Left forelimb (tissue), 1 donor: ENCODE results near the gene WHAMM.
"Not testable (repeated sequence)": the region's sequence is repeated elsewhere in the genome, so short reads cannot be mapped to it uniquely, and the experiment has no call there.

Source experiments
- DNase-seq: peaks from one replicate; pipeline ENCODE4 v3.0.0-alpha.2; 2018; ENCODE audit warnings: low spot score

Gene WHAMM

GRCh38 chr15:82839136-82839535, 29.7 kb downstream of the WHAMM start:
- no peak for DNase-seq

- no peak for DNase-seq
Measured at GRCh38 chr15:82840166-82840565, 30.7 kb downstream of the WHAMM start.

GRCh38 chr15:82843566-82843965, 34.1 kb downstream of the WHAMM start:
- DNase-seq = no peak

- DNase-seq = no peak
Measured at GRCh38 chr15:82845686-82846085, 36.3 kb downstream of the WHAMM start.

- no peak for DNase-seq
Measured at GRCh38 chr15:82846621-82847020, 37.2 kb downstream of the WHAMM start.

- no peak for DNase-seq
Measured at GRCh38 chr15:82847703-82848102, 38.3 kb downstream of the WHAMM start.

- no peak for DNase-seq
Measured at GRCh38 chr15:82848241-82848993, 39.0 kb downstream of the WHAMM start.

- no peak for DNase-seq
Measured at GRCh38 chr15:82849556-82850512, 40.4 kb downstream of the WHAMM start.

- DNase-seq = no peak
Measured at GRCh38 chr15:82850731-82851130, 41.3 kb downstream of the WHAMM start.

GRCh38 chr15:82851306-82851850, 42.0 kb downstream of the WHAMM start:
- DNase-seq = no peak

GRCh38 chr15:82851981-82852511, 42.6 kb downstream of the WHAMM start:
- DNase-seq = no peak

- DNase-seq = no peak
Measured at GRCh38 chr15:82852941-82853561, 43.6 kb downstream of the WHAMM start.

GRCh38 chr15:82854554-82854953, 45.1 kb downstream of the WHAMM start:
- DNase-seq = no peak

- DNase-seq = no peak
Measured at GRCh38 chr15:82855286-82856100, 46.1 kb downstream of the WHAMM start.

- no peak for DNase-seq
Measured at GRCh38 chr15:82856397-82857170, 47.2 kb downstream of the WHAMM start.

- DNase-seq = no peak
Measured at GRCh38 chr15:82858932-82859331, 49.5 kb downstream of the WHAMM start.

GRCh38 chr15:82862886-82863285, 53.5 kb downstream of the WHAMM start:
- DNase-seq = no peak

GRCh38 chr15:82864967-82865366, 55.5 kb downstream of the WHAMM start:
- no peak for DNase-seq

GRCh38 chr15:82865581-82865980, 56.2 kb downstream of the WHAMM start:
- not testable (repeated sequence) for DNase-seq

- DNase-seq = not testable (repeated sequence)
Measured at GRCh38 chr15:82865981-82866380, 56.6 kb downstream of the WHAMM start.
